ENCODE data around the gene CLHC1.
A peak's percentile ranks its signal among the peaks of the same experiment; 100 is the strongest.
"Not testable (repeated sequence)": the region's sequence is repeated elsewhere in the genome, so short reads cannot be mapped to it uniquely, and the experiment has no call there.

Gene CLHC1

DNA sequence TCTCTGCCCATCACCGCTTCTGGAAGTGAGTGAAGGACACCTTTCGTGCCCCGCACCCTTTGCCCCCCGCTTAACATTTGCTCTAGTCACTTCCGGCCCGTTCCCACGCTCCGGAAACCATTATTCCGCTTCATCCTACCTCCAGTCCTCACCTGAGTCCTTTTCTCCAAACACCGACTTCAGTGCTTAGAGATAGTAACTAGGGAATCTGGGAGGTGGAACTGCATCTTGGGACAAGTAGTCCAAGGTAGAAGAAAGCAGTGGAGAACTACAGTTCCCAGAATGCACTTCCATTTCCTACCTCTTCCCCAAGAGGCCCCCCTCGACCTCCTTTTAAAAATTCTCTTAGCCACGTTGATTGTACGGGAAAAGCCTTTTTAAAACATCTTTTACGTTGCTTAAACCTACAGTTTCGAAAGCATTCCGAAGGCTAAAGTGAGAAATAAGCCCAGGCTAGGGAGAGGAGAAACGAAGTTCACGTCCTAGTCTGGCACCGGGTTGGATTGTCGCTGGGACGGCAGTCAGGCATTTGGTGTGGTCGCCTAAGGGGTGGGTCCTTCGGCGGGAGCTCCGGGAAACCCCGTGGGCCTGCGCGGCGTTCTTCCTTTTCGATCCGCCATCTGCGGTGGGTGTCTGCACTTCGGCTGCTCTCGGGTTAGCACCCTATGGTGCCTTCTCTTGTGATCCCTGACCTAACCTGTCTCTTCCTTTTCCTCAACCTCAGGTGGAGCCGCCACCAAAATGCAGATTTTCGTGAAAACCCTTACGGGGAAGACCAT lies at the start of gene CLHC1, which contains the start of gene RPS27A:
CLHC1 (minus strand) TSS at position 210 of the 779 bp plus-strand sequence. CDS start 9,882 bp downstream, outside the sequence.
RPS27A (plus strand) TSS at position 605 of the 779 bp plus-strand sequence; CDS start at position 742, 137 bp downstream.
- peak; percentile 95 for DNase-seq (ENCODE audit: low spot score)

GRCh38 chr2:55280851-55281546 lies 48.9 kb upstream of the CLHC1 start:
- DNase-seq (ENCODE audit: low spot score), result not testable (repeated sequence)

GRCh38 chr2:55279859-55280424 lies 47.8 kb upstream of the CLHC1 start:
- not testable (repeated sequence) for DNase-seq (ENCODE audit: low spot score)

DNA sequence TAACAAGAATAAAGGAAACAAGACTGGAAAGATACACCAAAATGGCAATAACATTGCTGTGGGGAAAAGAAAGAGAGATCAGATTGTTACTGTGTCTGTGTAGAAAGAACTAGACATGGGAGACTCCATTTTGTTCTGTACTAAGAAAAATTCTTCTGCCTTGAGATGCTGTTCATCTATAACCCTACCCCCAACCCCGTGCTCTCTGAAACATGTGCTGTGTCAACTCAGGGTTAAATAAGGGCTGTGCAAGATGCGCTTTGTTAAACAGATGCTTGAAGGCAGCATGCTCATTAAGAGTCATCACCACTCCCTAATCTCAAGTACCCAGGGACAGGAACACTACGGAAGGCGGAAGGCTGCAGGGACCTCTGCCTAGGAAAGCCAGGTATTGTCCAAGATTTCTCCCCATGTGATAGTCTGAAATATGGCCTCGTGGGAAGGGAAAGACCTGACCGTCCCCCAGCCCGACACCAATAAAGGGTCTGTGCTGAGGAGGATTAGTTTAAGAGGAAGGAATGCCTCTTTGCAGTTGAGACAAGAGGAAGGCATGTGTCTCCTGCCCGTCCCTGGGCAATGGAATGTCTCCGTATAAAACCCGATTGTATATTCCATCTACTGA lies 47.2 kb upstream of the CLHC1 start:
- DNase-seq (ENCODE audit: low spot score), result not testable (repeated sequence)

- no peak for DNase-seq (ENCODE audit: low spot score)
Measured at GRCh38 chr2:55277310-55277709, 45.2 kb upstream of the CLHC1 start.

GRCh38 chr2:55274346-55274745 lies 42.3 kb upstream of the CLHC1 start:
- DNase-seq (ENCODE audit: low spot score), result not testable (repeated sequence)

DNA sequence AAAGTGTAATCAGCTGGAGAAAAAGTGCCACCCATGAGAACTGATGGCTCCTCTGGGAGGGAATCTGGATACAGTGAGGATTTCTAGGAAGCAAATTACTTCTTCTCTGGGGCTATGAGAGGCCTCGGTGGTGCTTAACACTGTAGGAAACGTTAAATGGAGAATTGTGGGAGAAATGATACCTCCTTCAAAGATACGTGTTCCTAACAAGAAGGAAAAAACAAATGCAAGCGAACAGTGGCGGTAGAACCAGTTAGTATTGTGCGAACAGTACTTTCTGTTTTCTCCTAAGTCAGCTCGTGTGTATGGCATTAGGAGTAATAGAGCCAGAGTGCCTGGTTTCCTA lies 37.5 kb upstream of the CLHC1 start:
- DNase-seq (ENCODE audit: low spot score), result no peak

DNA sequence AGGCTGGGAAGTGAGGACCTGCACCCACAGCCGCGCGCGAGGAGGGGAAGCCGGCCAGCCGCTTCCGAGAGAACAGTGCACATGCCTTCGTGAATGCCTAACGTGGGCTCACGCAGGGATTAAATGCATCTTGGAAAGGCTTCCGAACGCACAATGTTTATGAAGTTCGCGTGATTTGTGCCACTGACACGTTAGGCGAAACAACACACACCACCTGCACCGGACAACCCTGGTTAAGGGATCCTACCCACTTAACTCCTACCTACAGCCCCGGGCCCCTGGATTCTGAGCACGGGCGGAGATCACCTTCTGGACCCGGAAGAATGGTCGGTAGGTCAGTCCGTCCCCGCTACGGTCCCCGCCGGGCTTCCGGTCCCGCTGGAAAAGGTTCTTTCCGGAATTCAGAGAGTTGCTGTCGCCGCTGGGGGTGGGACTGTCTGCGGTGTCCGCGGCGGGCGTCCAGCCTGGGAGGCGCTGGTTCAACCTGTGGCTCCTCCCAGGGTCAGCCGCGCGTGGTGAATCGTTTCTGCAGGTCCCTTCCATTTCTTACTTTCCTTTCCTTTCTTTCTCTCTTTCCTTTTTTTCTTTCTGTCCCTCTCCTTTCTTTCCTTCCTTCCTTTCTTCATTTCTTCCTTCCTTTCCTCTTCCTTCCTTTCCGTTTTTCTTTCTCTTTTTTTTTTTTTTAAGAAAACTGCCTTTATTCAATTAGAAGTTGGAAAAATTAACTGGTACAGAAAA lies 37.0 kb upstream of the CLHC1 start, which contains the start of gene MTIF2:
MTIF2 (minus strand) TSS at position 325 of the 738 bp plus-strand sequence. CDS start 5,373 bp downstream, outside the sequence.
- DNase-seq (ENCODE audit: low spot score), result peak; percentile 90

DNA sequence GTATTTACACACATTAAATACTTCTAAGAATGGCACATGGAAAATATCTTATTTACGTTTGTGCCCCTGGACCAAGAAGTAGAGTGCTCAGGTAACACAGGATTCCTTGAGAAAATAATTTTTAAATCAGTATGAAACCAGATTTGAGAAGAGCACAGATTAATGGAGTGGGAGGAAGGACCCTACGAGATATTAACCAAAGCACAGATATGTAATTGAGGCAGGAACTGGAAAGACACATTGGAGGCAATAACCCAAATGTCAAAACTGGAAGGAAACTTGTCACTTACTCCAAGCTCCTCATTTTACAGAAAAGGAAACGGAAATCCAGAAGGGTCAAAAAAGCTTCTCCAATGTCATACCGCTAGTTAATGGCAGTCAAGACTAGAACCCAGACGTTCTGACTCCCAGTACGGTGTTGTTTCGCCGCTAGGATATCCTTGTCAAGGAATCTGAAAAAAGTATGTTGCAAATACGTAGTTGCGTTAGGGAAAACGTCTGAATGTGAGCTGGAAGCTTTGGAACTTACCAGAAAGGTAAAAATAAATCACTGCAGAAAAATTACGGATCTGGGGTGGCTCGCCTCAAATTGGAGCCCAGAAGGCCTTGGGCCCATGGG lies 36.3 kb upstream of the CLHC1 start:
- no peak for DNase-seq (ENCODE audit: low spot score)

DNA sequence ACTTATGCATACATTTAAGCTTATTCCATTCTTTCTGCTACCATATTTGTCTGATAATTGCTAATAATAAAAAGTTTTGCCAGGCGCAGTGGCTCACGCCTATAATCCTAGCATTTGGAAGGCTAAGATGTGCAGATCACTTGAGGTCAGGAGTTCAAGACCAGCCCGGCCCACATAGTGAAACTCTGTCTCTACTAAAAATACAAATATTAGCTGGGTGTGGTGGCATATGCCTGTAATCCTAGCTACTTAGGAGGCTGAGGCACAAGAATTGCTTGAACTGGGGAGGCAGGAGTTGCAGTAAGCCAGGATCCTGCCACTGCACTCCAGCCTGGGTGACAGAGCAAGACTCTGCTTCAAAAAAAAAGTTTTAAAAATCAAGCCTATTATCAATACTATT lies 27.5 kb upstream of the CLHC1 start:
- not testable (repeated sequence) for DNase-seq (ENCODE audit: low spot score)

- DNase-seq (ENCODE audit: low spot score), result no peak
Measured at GRCh38 chr2:55252832-55253231, 20.7 kb upstream of the CLHC1 start.

- no peak for DNase-seq (ENCODE audit: low spot score)
Measured at GRCh38 chr2:55247025-55247424, 14.9 kb upstream of the CLHC1 start.

DNA sequence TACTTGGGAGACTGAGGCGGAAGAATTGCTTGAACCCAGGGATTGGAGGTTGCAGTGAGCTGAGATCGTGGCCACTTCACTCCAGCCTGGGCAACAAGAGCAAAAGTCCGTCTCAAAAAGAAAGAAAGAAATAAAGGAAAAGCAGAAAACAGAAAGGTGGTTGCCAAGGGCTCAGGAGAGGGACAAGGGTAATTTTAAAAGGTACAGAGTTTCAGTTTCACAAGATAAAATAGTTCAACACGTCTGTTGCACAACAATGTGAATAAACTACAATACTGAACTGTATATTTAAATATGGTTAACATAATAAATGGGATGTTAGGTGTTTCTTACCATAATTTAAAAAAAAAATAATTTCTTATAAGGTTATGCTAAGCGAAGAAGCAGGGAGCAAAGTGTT lies 13.3 kb upstream of the CLHC1 start:
- no peak for DNase-seq (ENCODE audit: low spot score)

DNA sequence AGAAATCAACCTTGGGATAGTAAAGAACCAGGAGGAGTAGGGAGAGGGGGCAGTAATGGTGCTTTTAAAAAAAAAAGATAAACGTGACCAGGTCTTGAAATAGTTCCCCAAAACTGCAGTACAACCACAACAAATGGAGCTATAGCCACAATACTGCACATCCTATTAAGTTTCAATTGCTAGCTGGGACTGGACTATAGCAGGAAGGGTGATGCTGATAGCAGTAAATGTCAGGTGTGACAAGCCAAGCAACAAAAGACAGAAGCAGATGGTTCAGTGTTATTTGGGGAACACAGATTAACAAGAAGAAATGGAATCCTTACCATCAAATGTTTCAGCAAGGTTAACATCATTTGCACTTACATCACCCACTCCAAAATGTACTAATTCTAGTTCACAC lies 10.5 kb upstream of the CLHC1 start:
- DNase-seq (ENCODE audit: low spot score), result no peak

- DNase-seq (ENCODE audit: low spot score), result not testable (repeated sequence)
Measured at GRCh38 chr2:55241582-55241981, 9.5 kb upstream of the CLHC1 start.

- DNase-seq (ENCODE audit: low spot score), result no peak
Measured at GRCh38 chr2:55239656-55240222, 7.6 kb upstream of the CLHC1 start.

GRCh38 chr2:55236992-55237543 lies 5.0 kb upstream of the CLHC1 start:
- no peak for DNase-seq (ENCODE audit: low spot score)

DNA sequence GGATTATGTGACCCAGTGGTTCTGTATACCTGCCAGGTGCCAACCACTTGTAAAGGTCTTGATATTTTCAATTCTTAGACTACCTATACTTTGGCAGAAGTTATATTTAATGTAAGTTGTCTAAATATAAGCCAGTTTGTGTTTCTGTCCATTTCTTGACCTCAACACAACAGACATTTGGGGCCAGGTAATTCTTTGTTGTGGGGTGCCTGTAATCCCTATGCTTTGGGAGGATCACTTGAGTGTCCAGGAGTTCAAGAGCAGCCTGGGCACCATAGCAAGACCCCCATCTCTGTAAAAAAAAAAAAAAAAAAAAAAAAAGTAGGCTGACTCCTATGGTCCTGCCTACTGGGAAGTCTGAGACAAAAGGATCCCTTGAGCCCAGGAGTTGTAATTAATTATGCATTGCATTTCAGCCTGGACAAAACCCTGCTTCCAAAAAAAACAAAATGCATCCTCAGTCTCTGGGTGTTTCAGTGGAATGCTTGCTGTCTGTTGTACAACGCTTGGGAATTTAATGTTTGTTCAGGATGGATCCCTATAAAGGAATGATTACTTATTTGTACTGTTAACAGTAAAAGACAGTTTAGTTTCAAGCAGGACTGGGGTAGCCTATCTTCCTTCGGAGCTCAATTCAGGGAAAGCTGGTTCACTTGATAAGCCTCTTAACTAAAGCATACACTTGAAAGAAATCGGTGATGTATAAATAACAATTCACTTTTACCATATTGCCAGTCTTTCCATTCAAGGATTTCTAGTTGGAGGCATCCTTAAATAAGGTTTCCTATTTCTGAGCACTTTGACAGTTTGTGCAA lies 3.8 kb upstream of the CLHC1 start:
- DNase-seq (ENCODE audit: low spot score), result no peak

DNA sequence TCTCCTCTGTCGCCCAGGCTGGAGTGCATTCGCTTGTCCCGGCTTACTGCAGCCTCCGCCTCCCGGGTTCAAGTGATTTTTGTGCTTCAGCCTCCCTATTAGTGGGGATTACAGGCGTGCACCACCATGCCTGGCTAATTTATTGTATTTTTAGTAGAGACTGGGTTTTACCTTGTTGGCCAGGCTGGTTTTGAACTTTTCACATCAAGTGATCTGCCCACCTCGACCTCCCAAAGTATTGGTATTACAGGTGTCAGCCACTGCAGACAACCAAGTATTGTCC lies 1.5 kb upstream of the CLHC1 start:
- no peak for DNase-seq (ENCODE audit: low spot score)

Measured in putamen (tissue), 1 donor.